Epithelial cell of esophagus (primary cell): ENCODE data around the gene BHLHA9.

Source experiments
- DNase-seq: peaks from one replicate; pipeline ENCODE4 v3.0.0; 2010; ENCODE audit warnings: low read depth
- H3K4me3 ChIP-seq: 2 replicates; pipeline ENCODE4 v1.5.1; 2011; ENCODE audit warnings: mild to moderate bottlenecking, low read length, control low read depth
- TF ChIP-seq, protein P1 (sequence below): IDR thresholded peaks from 2 replicates; pipeline ENCODE4 v1.5.1; 2011; ENCODE audit warnings: low read depth, mild to moderate bottlenecking, low read length, control low read depth, inconsistent platforms; ENCODE audit not compliant: insufficient read depth; ENCODE audit errors: missing control alignments

The BHLHA9 gene

DNA sequence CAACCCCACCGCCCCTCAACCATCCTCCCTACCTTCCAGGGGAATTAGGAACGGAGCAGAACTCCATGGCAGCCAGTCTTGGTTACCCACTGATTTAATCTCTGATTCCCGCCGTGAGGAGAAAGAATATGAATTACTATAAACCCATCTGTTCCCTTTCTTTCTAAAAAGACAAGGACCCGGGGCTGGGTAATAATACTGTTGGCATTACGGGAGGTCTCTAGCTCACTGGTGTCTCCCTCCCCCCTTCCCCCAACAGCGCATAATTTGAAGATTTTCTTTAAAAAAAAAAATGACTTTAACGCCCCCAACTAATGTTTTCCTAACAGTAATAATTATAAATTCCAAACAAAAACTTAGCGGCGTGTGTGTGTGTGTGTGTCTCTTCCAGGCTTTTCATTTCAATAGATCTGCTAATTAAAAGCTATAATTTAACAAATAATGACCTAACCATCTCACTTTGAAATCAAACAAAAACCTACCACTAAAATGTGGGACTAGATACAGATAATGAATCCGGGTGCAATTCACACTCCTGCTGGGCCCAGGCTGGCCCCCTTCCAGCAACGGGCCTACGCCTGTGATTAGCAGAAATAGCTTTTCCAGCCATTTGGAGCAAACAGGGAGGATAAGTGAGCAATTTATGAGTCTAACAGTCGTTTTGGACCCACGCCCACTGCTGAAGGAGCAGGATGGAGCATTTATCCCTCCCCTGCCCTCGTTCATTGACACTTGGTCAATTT is 18.2 kb upstream of the BHLHA9 start:
- no peak for DNase-seq
- TF ChIP-seq, protein P1, sequence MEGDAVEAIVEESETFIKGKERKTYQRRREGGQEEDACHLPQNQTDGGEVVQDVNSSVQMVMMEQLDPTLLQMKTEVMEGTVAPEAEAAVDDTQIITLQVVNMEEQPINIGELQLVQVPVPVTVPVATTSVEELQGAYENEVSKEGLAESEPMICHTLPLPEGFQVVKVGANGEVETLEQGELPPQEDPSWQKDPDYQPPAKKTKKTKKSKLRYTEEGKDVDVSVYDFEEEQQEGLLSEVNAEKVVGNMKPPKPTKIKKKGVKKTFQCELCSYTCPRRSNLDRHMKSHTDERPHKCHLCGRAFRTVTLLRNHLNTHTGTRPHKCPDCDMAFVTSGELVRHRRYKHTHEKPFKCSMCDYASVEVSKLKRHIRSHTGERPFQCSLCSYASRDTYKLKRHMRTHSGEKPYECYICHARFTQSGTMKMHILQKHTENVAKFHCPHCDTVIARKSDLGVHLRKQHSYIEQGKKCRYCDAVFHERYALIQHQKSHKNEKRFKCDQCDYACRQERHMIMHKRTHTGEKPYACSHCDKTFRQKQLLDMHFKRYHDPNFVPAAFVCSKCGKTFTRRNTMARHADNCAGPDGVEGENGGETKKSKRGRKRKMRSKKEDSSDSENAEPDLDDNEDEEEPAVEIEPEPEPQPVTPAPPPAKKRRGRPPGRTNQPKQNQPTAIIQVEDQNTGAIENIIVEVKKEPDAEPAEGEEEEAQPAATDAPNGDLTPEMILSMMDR, result no peak
- no peak overlapping the region for H3K4me3 ChIP-seq

- DNase-seq, result no peak
- TF ChIP-seq, protein P1, result no peak
- no peak overlapping the region for H3K4me3 ChIP-seq
Observed at GRCh38 chr17:1255041-1255440, 15.2 kb upstream of the BHLHA9 start.

DNA sequence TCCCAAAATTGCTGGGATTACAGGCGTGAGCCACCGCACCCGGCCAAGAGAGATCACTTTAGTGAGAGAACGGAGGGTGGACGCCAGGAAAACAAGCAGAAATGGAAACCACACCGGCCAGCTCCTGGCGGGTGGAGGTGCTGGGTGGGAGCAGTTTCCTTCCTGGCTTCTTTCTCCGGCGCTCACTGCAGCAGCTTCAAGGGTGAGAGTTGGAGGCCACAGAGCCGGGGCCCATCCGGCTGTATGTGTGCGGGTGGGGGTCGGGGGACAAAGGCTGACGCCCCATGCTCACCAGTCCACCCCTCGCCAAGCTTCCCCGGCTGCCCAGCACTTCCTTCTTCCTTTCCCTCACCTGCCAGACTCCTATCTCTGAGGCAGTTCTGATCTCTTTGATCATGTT is 13.5 kb upstream of the BHLHA9 start:
- TF ChIP-seq, protein P1, result no peak
- no peak for DNase-seq
- no peak overlapping the region for H3K4me3 ChIP-seq

DNA sequence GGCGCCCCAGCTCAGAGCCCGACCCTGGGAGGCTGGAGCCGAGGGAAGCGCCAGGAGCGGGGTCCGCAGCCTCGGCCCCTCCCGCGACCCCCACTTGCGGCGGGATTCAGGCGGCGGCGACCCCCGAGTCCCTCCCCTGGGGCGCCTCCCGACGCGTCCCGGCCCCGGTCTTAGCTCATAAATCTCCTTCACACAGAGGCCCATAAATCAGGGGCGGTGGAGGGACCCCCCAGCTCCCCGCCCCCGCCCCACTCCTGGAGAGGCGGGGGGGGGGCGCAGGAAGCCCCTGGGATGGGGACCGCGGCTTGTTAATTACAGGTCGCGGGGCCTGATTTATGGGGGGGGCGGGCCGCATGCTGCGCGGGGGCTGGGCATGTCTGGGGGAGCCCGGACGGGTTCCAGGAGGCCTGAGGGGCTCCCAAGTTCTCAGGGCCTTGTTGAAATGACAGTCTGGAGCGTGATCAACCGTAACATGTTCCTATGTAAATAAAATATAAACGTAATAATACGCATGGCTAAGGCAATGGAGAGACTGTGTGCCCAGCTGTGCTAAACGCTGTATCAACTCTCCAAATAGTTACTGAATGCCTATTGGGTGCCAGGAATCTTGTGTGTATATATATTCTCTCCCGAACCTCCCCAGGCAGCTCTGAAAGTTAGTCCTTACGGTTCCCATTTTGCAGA is 10.0 kb upstream of the BHLHA9 start:
- no peak for DNase-seq
- H3K4me3 ChIP-seq, result peak overlapping the region; percentile 42

GRCh38 chr17:1260770-1261161 is 9.5 kb upstream of the BHLHA9 start:
- H3K4me3 ChIP-seq, result no peak overlapping the region
- DNase-seq, result no peak
- TF ChIP-seq, protein P1, result no peak

More for the DNA sequence above, 10.0 kb upstream of the BHLHA9 start:
- TF ChIP-seq, protein P1, result no peak

GRCh38 chr17:1264196-1264595 is 6.0 kb upstream of the BHLHA9 start:
- DNase-seq, result no peak
- TF ChIP-seq, protein P1, result no peak
- no peak overlapping the region for H3K4me3 ChIP-seq

DNA sequence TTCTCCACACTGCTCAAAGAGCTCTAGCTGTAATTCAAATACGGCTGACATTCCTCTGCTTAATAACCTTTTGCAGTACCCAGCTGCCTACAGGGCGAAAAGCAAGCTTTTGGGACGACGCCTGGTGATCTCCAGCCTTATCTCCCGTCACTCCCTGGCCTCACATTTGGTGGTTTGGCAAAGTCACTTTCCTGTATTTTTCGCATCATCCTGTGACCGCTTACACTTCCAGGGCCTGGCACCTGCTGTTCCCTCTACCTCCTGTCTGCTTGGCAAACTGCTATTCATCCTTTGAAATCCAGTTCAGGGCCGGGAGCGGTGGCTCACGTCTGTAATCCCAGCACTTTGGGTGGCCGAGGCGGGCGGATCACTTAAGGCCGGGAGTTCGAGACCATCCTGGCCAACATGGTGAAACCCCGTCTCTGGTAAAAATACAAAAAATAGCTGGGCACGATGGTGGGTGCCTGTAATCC is 2.7 kb upstream of the BHLHA9 start:
- DNase-seq, result peak; percentile 10
- H3K4me3 ChIP-seq, result peak overlapping the region; percentile 64
- TF ChIP-seq, protein P1, result no peak
